Adrenal gland (tissue), 5 donors: ENCODE data around the gene MORN1.

Experiments used
- CTCF ChIP-seq, 6 experiments: fragments of 450-650 bp in 4 of 6; fragments of 200-600 bp in 2 of 6; sonication (generic) in 1 of 6; IDR thresholded peaks; 1 replicate in 5 of 6; 2 replicates in 1 of 6; pipeline versions ENCODE4 v1.5.1 to v1.8.0; 2016 to 2021; ENCODE audit warnings: antibody characterized with exemption in 6 of 6, mild to moderate bottlenecking in 2 of 6, moderate library complexity in 1 of 6
- POLR2A ChIP-seq, 2 donors: fragments of 450-650 bp; IDR thresholded peaks; one replicate each; pipeline ENCODE4 v1.6.1; 2017; ENCODE audit warnings: antibody characterized with exemption in 2 of 2, mild to moderate bottlenecking in 2 of 2, moderate library complexity in 1 of 2
- donor health status: DM: no; HTN: no; CAD: no.

DNA sequence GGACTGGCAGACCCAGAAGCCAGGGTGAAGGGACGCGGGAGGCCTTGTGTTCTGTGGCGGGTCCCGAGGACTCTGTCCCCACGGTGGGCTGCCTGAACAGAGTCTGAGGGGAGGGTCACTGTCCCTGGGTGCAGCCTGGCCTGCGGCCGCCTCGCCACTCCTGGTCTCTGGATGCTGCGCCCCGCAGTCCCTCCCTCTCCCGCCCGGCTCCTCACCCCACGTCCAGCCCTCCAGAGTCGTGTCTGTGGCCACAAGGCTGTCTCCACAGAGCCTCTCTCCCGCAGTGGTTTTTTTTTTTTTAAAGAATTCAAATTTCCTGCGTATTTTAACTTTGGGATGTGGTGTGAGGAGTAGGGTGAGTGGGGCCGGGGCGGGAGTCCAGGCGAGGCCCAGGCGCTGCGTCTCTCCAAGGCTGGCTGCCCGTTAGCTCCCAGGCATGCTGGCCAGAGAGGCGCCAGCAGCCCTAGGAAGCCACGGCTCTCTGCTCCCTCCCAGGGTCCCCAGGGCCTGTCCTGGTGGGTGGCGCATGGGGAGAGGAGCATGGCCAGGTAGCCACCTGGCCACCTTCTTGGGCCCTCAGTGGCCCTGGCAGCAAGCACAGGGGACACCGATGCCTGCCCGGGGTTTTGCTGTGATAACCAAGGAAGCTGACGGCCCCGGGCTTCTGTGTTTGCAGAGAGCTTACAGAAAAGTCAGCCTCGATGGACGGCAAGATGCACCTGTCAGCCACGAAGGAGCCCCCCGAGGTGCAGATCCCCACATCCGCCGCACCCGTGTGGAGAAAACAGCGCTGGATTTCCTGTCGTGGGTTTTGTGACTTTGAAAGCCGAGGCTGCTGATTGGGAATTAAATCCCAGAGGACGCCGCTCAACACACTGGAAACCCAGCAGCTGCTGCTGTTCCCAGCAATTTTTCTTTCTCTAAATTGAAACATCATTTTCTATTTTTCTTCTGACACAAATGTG is 72.8 kb downstream of the MORN1 start:
- TF ChIP-seq CTCF (IDR thresholded peaks at IDR 0.05) (no peak), POLR2A (IDR thresholded peaks at IDR 0.05) (no peak)
